GM23248 (cell line): ENCODE data around the gene NUCB2.

Experiments used
- EZH2 ChIP-seq: fragments of 200-600 bp; sonication (generic); IDR thresholded peaks from 2 replicates; pipeline ENCODE4 v1.6.1; 2018; ENCODE audit warnings: antibody characterized with exemption, mild to moderate bottlenecking; ENCODE audit not compliant: insufficient read depth, poor library complexity, severe bottlenecking
- EZH2phosphoT487 ChIP-seq: fragments of 200-600 bp; sonication (generic); IDR thresholded peaks from 2 replicates; pipeline ENCODE4 v1.6.1; 2018; ENCODE audit warnings: antibody characterized with exemption, moderate library complexity, mild to moderate bottlenecking, low read depth; ENCODE audit not compliant: insufficient read depth

GRCh38 chr11:17369094-17369493 lies 92.6 kb downstream of the NUCB2 start:
- TF ChIP-seq EZH2 (no peak), EZH2phosphoT487 (no peak)
